GM23338 (cell line): ENCODE data around the gene PCSK1N.

ENCODE experiments used
- EZH2 ChIP-seq: fragments of 200-600 bp; sonication (generic); IDR thresholded peaks from one replicate; pipeline ENCODE4 v1.8.0; 2017; ENCODE audit warnings: antibody characterized with exemption, mild to moderate bottlenecking, low read depth; ENCODE audit not compliant: unreplicated experiment
- EZH2phosphoT487 ChIP-seq: fragments of 200-600 bp; sonication (generic); IDR thresholded peaks from one replicate; pipeline ENCODE4 v1.8.1; 2018; ENCODE audit warnings: antibody characterized with exemption; ENCODE audit not compliant: unreplicated experiment
- POLR2AphosphoS5 ChIP-seq: IDR thresholded peaks from 2 replicates; pipeline ENCODE4 v1.6.1; 2016; ENCODE audit warnings: antibody characterized with exemption, low read depth
- STAT1 ChIP-seq: IDR thresholded peaks from one replicate; pipeline ENCODE4 v1.6.1; 2016; ENCODE audit warnings: antibody characterized with exemption; ENCODE audit not compliant: unreplicated experiment
- TF ChIP-seq, protein P1 (sequence below), 2 experiments: fragments of 200-600 bp in 1 of 2; sonication (generic) in 1 of 2; conservative IDR thresholded peaks; 2 replicates each; pipeline versions ENCODE4 v1.5.1 to v1.6.1; 2016 to 2017; ENCODE audit warnings: antibody characterized with exemption in 2 of 2, low read depth in 2 of 2, mild to moderate bottlenecking in 2 of 2, moderate library complexity in 1 of 2

DNA sequence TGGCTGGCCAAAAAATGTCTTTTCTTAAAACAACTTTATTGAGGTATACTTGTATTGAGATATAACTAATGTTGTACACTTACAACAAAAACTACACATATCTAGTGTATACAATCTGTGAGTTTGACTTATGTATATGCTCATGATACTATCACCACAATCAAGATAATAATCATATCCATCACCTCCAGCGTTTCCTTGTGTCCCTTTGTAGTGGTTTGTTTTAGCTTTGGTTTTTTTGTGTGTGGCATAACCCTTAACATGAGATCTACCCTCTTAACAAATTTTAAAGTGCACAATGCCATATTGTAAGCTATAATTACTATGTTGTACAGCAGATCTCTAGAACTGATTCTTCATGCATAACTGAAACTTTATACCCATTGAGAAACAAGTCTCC is 13.4 kb upstream of the PCSK1N start:
- no peak for TF ChIP-seq EZH2phosphoT487
- TF ChIP-seq, protein P1, sequence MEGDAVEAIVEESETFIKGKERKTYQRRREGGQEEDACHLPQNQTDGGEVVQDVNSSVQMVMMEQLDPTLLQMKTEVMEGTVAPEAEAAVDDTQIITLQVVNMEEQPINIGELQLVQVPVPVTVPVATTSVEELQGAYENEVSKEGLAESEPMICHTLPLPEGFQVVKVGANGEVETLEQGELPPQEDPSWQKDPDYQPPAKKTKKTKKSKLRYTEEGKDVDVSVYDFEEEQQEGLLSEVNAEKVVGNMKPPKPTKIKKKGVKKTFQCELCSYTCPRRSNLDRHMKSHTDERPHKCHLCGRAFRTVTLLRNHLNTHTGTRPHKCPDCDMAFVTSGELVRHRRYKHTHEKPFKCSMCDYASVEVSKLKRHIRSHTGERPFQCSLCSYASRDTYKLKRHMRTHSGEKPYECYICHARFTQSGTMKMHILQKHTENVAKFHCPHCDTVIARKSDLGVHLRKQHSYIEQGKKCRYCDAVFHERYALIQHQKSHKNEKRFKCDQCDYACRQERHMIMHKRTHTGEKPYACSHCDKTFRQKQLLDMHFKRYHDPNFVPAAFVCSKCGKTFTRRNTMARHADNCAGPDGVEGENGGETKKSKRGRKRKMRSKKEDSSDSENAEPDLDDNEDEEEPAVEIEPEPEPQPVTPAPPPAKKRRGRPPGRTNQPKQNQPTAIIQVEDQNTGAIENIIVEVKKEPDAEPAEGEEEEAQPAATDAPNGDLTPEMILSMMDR (conservative IDR thresholded peaks at IDR 0.05; ENCODE audit: low read depth in 2 of 2): no peak
- TF ChIP-seq EZH2: no peak
- TF ChIP-seq POLR2AphosphoS5: no peak
- TF ChIP-seq STAT1: no peak
